Keratinocyte (primary cell): ENCODE measurements around the gene NCF4. TPM values are rescaled to one million over a fixed set of nuclear protein-coding genes. Genes with fewer than 3 reads are reported as not detected.

ENCODE experiments used
- DNase-seq: peaks from one replicate; pipeline ENCODE4 v3.0.0-alpha.2; 2011; ENCODE audit warnings: low read depth, missing footprints, low spot score
- FAIRE-seq: peaks from 2 replicates; lab custom pipeline; 2011; peaks lifted over from hg19 to GRCh38; lab: Jason Lieb, UNC
- H2AFZ ChIP-seq: 2 replicates; pipeline ENCODE4 v1.6.0; 2012; ENCODE audit warnings: low read length, control low read depth, inconsistent platforms; ENCODE audit not compliant: control insufficient read depth
- H3K27ac ChIP-seq: 2 replicates; pipeline ENCODE4 v1.5.1; 2011; ENCODE audit warnings: low read length; ENCODE audit not compliant: control insufficient read depth, insufficient read depth
- H3K27me3 ChIP-seq: 3 replicates; pipeline ENCODE4 v1.6.0; 2011; ENCODE audit warnings: low read length; ENCODE audit not compliant: control insufficient read depth, insufficient read depth; ENCODE audit errors: extremely low read depth
- H3K36me3 ChIP-seq, 2 experiments: 2 replicates in 1 of 2; 3 replicates in 1 of 2; pipeline ENCODE4 v1.5.1; 2011; ENCODE audit warnings: low read length in 2 of 2, mild to moderate bottlenecking in 1 of 2; ENCODE audit not compliant: control insufficient read depth in 2 of 2, insufficient read depth in 2 of 2; ENCODE audit errors: extremely low read depth in 1 of 2
- H3K4me1 ChIP-seq: 3 replicates; pipeline ENCODE4 v1.5.1; 2011; ENCODE audit warnings: low read length; ENCODE audit not compliant: control insufficient read depth, insufficient read depth; ENCODE audit errors: extremely low read depth
- H3K4me2 ChIP-seq: 3 replicates; pipeline ENCODE4 v1.6.0; 2011; ENCODE audit warnings: low read depth, low read length; ENCODE audit not compliant: control insufficient read depth, insufficient read depth; ENCODE audit errors: extremely low read depth
- H3K4me3 ChIP-seq, 3 experiments: fragments of 200-600 bp in 1 of 3; sonication (generic) in 1 of 3; 2 replicates in 2 of 3; 3 replicates in 1 of 3; pipeline ENCODE4 v1.5.1; 2011 to 2016; ENCODE audit warnings: low read length in 3 of 3, mild to moderate bottlenecking in 3 of 3, control low read depth in 2 of 3, inconsistent platforms in 1 of 3, low read depth in 1 of 3, mixed read lengths in 1 of 3, mixed run types in 1 of 3, moderate library complexity in 1 of 3; ENCODE audit not compliant: control insufficient read depth in 2 of 3, insufficient read depth in 2 of 3; ENCODE audit errors: extremely low read depth in 1 of 3
- H3K79me2 ChIP-seq: 2 replicates; pipeline ENCODE4 v1.6.0; 2012; ENCODE audit warnings: low read length; ENCODE audit not compliant: control insufficient read depth, insufficient read depth
- H3K9ac ChIP-seq: 3 replicates; pipeline ENCODE4 v1.6.0; 2011; ENCODE audit warnings: low read length; ENCODE audit not compliant: control insufficient read depth, insufficient read depth; ENCODE audit errors: extremely low read depth
- H3K9me1 ChIP-seq: 3 replicates; pipeline ENCODE4 v1.6.0; 2011; ENCODE audit warnings: low read length; ENCODE audit not compliant: control insufficient read depth, insufficient read depth; ENCODE audit errors: extremely low read depth
- H3K9me3 ChIP-seq: 2 replicates; pipeline ENCODE4 v1.5.1; 2012; ENCODE audit warnings: low read depth, low read length; ENCODE audit not compliant: control insufficient read depth
- H4K20me1 ChIP-seq: 3 replicates; pipeline ENCODE4 v1.6.0; 2011; ENCODE audit warnings: low read length; ENCODE audit not compliant: control insufficient read depth, insufficient read depth; ENCODE audit errors: extremely low read depth
- CTCF ChIP-seq, 3 experiments: IDR thresholded peaks in 1 of 3; conservative IDR thresholded peaks in 1 of 3; optimal IDR thresholded peaks in 1 of 3; 2 replicates in 2 of 3; 3 replicates in 1 of 3; pipeline versions ENCODE3 to v1.5.1; 2011; ENCODE audit warnings: low read length in 3 of 3, mild to moderate bottlenecking in 3 of 3, moderate library complexity in 2 of 3, control low read depth in 1 of 3, inconsistent platforms in 1 of 3; ENCODE audit not compliant: insufficient read depth in 2 of 3; ENCODE audit errors: extremely low read depth in 1 of 3
- EZH2 ChIP-seq: IDR thresholded peaks from one replicate; pipeline ENCODE4 v1.6.1; 2012; ENCODE audit warnings: inconsistent platforms, mild to moderate bottlenecking, low read length, moderate library complexity
- dilution Hi-C: fragments of 300-500 bp; cut with MboI; formaldehyde crosslinking; loops from one replicate; pipeline ENCODE4 v1.7.0; 2020; ENCODE audit warnings: low sequenced_read_pairs; ENCODE audit not compliant: extremely low pct_ligation_motif_present
- polyA plus RNA-seq, 5 experiments: library from polyadenylated mRNA; depleted of rRNA in 3 of 5; stranded (reverse) in 3 of 5; stranded (forward) in 1 of 5; unstranded in 1 of 5; fragments of >200 nt; gene quantifications; 1 replicate in 1 of 5; 2 replicates in 3 of 5; 3 replicates in 1 of 5; pipeline versions ENCODE4 v1.2.1 to v1.2.3, GENCODE V29; 2011 to 2012; ENCODE audit warnings: missing spikeins in 2 of 5, low read depth in 1 of 5, low replicate concordance in 1 of 5

The NCF4 gene
- polyA plus RNA-seq, 1 donor (not counting 4 experiments of a cell fraction or from before 2014, with no cell fraction given): 0.42 TPM

- Histone ChIP-seq H4K20me1 (no peaks in the 10 kb centered on the region), H2AFZ (no peak overlapping the region), H3K27me3 (peaks cover 4% of the 10 kb centered on the region), H3K4me2 (no peak overlapping the region), H3K27ac (no peak overlapping the region), H3K9me3 (no peaks in the 10 kb centered on the region), H3K4me1 (peaks cover 38% of the 10 kb centered on the region), H3K36me3 (no peaks in the 10 kb centered on the region), H3K9ac (no peak overlapping the region), H3K79me2 (no peaks in the 10 kb centered on the region), H3K4me3 (no peak overlapping the region), H3K9me1 (peaks cover 1% of the 10 kb centered on the region)
- dilution Hi-C loops: no loop called here
- TF ChIP-seq CTCF (optimal IDR thresholded peaks at IDR 0.05 in 1 of 3, IDR thresholded peaks at IDR 0.05 in 1 of 3, conservative IDR thresholded peaks at IDR 0.05 in 1 of 3; ENCODE audit: extremely low read depth in 1 of 3, insufficient read depth in 2 of 3, low read length in 3 of 3): no peak
- no peak for TF ChIP-seq EZH2
- FAIRE-seq (no peak), DNase-seq (no peak)
Observed at GRCh38 chr22:36874736-36875135, 13.9 kb downstream of the NCF4 start.

GRCh38 chr22:36875741-36876140, 14.9 kb downstream of the NCF4 start:
- H3K4me1 ChIP-seq: peaks cover 28% of the 10 kb centered on the region
- H3K4me2 ChIP-seq: no peak overlapping the region
- H3K79me2 ChIP-seq: no peaks in the 10 kb centered on the region
- no peak overlapping the region for H3K4me3 ChIP-seq
- no peak for FAIRE-seq
- H3K36me3 ChIP-seq: no peaks in the 10 kb centered on the region
- DNase-seq: no peak
- no peaks in the 10 kb centered on the region for H4K20me1 ChIP-seq
- H3K9me3 ChIP-seq: no peaks in the 10 kb centered on the region
- H3K9ac ChIP-seq: no peak overlapping the region
- H3K27me3 ChIP-seq: peaks cover 4% of the 10 kb centered on the region
- H2AFZ ChIP-seq: no peak overlapping the region
- dilution Hi-C loops: no loop called here
- TF ChIP-seq EZH2 (no peak), CTCF (optimal IDR thresholded peaks at IDR 0.05 in 1 of 3, IDR thresholded peaks at IDR 0.05 in 1 of 3, conservative IDR thresholded peaks at IDR 0.05 in 1 of 3; ENCODE audit: extremely low read depth in 1 of 3, insufficient read depth in 2 of 3, low read length in 3 of 3) (no peak)
- no peak overlapping the region for H3K27ac ChIP-seq
- no peaks in the 10 kb centered on the region for H3K9me1 ChIP-seq
